Measurements from ENCODE around the gene TIGD1.

- TF ChIP-seq CTCF (IDR thresholded peaks at IDR 0.05) (no peak), USF2 (IDR thresholded peaks at IDR 0.05; ENCODE audit: borderline replicate concordance, low read depth, low read length) (no peak), FOXJ3 (CRISPR knock-in tag; IDR thresholded peaks at IDR 0.05) (no peak), NRF1 (IDR thresholded peaks at IDR 0.05; ENCODE audit: low read depth, low read length) (no peak), MEF2A (IDR thresholded peaks at IDR 0.05; ENCODE audit: borderline replicate concordance, low read depth) (no peak), JUND (IDR thresholded peaks at IDR 0.05) (no peak), POLR2AphosphoS5 (IDR thresholded peaks at IDR 0.05; ENCODE audit: low read depth, low read length) (no peak), EZH2phosphoT487 (IDR thresholded peaks at IDR 0.05; ENCODE audit: borderline replicate concordance, low read depth) (no peak), CHD2 (IDR thresholded peaks at IDR 0.05; ENCODE audit: low read length, partially characterized antibody) (no peak), MXI1 (IDR thresholded peaks at IDR 0.05; ENCODE audit: low read depth, low read length) (peak; percentile 4; the same call in 1 of the 2 replicates), TCF12 (IDR thresholded peaks at IDR 0.05) (no peak), YY1 (IDR thresholded peaks at IDR 0.05; ENCODE audit: low read depth) (no peak), IRF3 (IDR thresholded peaks at IDR 0.05; ENCODE audit: low read depth, low read length) (no peak), GABPA (IDR thresholded peaks at IDR 0.05; ENCODE audit: low read depth) (no peak)
Measured at GRCh38 chr2:232549655-232550353, 553 bp downstream of the TIGD1 start.
